Measurements from ENCODE around the gene SPPL3.

- TF ChIP-seq CTCF (IDR thresholded peaks at IDR 0.05; ENCODE audit: low read depth, low read length, poor library complexity, severe bottlenecking) (no peak), EZH2phosphoT487 (IDR thresholded peaks at IDR 0.05; ENCODE audit: borderline replicate concordance, low read length) (no peak)
Observed at GRCh38 chr12:120851444-120851843, 52.7 kb downstream of the SPPL3 start.
